Ascending aorta (tissue), 2 donors: ENCODE measurements around the gene KCNN1. TPM values are rescaled to one million over a fixed set of nuclear protein-coding genes. Genes with fewer than 3 reads are reported as not detected.

ENCODE experiments used
- DNase-seq, 2 donors: peaks; one replicate each; pipeline ENCODE4 v3.0.0-alpha.2; 2019; ENCODE audit warnings: low spot score in 2 of 2
- H3K27ac ChIP-seq, 2 donors: fragments of 200-600 bp; sonication (generic); one replicate each; pipeline ENCODE4 v1.5.1; 2016 to 2017; ENCODE audit warnings: mild to moderate bottlenecking in 1 of 2
- H3K27me3 ChIP-seq: fragments of 200-600 bp; sonication (generic); one replicate; pipeline ENCODE4 v1.5.1; 2017
- H3K36me3 ChIP-seq, 2 donors: fragments of 200-600 bp; sonication (generic); one replicate each; pipeline ENCODE4 v1.5.1; 2016
- H3K4me1 ChIP-seq, 2 donors: fragments of 200-600 bp; sonication (generic); one replicate each; pipeline ENCODE4 v1.5.1; 2016 to 2017; ENCODE audit warnings: mild to moderate bottlenecking in 1 of 2
- H3K4me3 ChIP-seq, 2 donors: fragments of 200-600 bp; sonication (generic); one replicate each; pipeline ENCODE4 v1.5.1; 2016 to 2017; ENCODE audit warnings: mild to moderate bottlenecking in 1 of 2
- H3K9me3 ChIP-seq, 2 donors: fragments of 200-600 bp; sonication (generic); one replicate each; pipeline ENCODE4 v1.5.1; 2016
- intact Hi-C: fragments of 100-400 bp; cut with DNase I; formaldehyde crosslinking; loops from one replicate; pipeline ENCODE4 v1.15.1; 2023
- total RNA-seq: library from RNA; depleted of rRNA; stranded (reverse); fragments of >200 nt; gene quantifications from one replicate; pipeline ENCODE4 v1.1.0, GENCODE V29; 2016
- TF ChIP-seq, protein P1 (sequence below), 3 experiments: fragments of 200-600 bp in 2 of 3; fragments of 450-650 bp in 1 of 3; sonication (generic) in 2 of 3; IDR thresholded peaks; one replicate each; pipeline ENCODE4 v1.5.1; 2016 to 2019; ENCODE audit warnings: antibody characterized with exemption in 3 of 3, mild to moderate bottlenecking in 1 of 3, moderate library complexity in 1 of 3

Gene KCNN1
- total RNA-seq, 1 donor from 2014 or later, result not detected

DNA sequence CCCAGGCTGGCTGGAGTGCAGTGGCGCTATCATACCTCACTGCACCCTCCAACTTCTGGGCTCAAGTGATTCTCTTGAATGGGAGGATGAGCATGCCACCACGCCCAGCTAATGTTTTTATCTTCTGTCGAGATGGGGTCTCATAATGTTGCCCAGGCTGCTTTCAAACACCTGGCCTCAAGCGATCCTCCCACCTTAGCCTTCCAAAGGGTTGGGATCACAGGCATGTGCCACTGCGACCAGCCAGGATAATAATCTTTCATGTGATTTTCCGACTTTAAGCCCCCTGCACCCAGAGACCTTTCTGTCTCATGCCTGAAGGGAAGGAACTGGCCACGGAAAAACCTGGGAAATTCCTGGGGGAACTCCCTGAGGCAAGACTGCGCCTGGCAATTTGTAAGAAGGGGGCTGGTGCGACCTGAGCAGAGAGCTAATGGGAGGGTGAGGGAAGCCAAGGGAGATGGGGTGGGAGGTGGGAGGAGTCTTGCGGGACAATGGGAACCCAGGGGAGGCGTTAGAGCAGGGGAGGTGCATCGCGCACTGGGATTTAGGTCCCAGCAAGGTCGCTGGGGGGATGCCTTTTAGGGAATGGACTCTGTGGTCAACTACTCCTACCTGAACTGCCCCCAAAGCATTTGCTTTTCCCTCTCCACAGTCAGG is 35.2 kb upstream of the KCNN1 start:
- Histone ChIP-seq H3K36me3 (peaks cover 7% of the 10 kb centered on the region in 2 donors), H3K9me3 (no peaks in the 10 kb centered on the region), H3K4me1 (peaks cover 5 to 7% of the 10 kb centered on the region in 2 donors), H3K27ac (no peak overlapping the region), H3K4me3 (peak overlapping the region; percentile 60 to 71), H3K27me3 (no peaks in the 10 kb centered on the region)
- DNase-seq, result no peak
- intact Hi-C loops, result loop anchor here (1.0 kb wide), 1 partner anchor 72 kb away; the partner anchor contains the start of gene RPL18A
- TF ChIP-seq, protein P1, sequence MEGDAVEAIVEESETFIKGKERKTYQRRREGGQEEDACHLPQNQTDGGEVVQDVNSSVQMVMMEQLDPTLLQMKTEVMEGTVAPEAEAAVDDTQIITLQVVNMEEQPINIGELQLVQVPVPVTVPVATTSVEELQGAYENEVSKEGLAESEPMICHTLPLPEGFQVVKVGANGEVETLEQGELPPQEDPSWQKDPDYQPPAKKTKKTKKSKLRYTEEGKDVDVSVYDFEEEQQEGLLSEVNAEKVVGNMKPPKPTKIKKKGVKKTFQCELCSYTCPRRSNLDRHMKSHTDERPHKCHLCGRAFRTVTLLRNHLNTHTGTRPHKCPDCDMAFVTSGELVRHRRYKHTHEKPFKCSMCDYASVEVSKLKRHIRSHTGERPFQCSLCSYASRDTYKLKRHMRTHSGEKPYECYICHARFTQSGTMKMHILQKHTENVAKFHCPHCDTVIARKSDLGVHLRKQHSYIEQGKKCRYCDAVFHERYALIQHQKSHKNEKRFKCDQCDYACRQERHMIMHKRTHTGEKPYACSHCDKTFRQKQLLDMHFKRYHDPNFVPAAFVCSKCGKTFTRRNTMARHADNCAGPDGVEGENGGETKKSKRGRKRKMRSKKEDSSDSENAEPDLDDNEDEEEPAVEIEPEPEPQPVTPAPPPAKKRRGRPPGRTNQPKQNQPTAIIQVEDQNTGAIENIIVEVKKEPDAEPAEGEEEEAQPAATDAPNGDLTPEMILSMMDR (IDR thresholded peaks at IDR 0.05), result no peak

DNA sequence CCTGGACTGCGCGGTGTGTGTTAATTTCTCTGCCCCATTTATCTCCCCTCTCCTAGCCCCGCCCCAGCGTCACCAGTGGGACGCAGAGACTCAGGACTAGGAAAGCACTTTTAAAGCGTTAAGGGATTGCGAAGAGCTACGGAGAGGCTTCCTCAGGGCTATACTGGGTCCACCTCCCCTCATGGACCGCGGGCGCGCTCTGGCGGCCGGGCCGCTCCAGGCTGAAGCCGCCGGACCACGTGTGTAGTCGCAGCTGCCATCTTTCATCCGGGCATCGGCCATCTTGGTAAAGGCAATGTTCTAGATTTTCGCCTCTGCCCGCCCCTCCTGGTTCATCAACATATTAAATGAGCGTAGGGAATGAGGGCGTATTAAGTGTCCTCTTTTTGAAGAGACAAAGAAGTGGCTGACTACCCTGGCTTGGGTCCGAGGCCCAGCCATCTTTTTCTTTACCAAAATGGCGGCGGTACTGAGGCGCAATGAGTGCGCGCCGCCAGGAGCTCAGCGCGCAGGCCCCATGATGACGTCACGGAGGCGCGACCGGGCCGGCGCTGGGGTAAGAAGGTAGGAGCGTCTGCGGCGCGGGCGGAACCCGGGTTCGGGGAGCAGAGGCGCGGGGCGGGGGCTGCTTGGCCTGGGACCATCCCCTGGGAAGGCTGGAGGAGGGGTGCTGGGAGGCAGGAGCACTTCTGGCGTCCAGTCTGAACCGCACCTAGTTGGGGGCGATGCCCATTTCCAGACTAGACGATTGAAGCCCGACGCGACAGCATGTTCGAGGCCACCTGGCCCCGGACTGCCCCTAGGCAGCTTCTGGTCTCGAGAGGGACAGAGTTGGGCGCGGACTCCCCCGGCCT is 34.2 kb upstream of the KCNN1 start, which contains the start of gene CCDC124:
Gene CCDC124 (plus strand): TSS at position 531 of the 854 bp plus-strand sequence. CDS start 3,406 bp downstream, outside the sequence.
- Histone ChIP-seq H3K4me1 (peaks cover 5 to 7% of the 10 kb centered on the region in 2 donors), H3K36me3 (peaks cover 12 to 16% of the 10 kb centered on the region in 2 donors), H3K9me3 (no peaks in the 10 kb centered on the region), H3K4me3 (peak within 1 kb of the TSS; percentile 60 to 71), H3K27me3 (no peaks in the 10 kb centered on the region), H3K27ac (peak within 1 kb of the TSS; percentile 67 to 84)
- TF ChIP-seq, protein P1 (IDR thresholded peaks at IDR 0.05), result peak; percentile 55 to 77 (median 65)
- DNase-seq, result peak; percentile 59 to 93
- intact Hi-C loops, result loop anchor here (1.0 kb wide), 2 partner anchors 15 to 73 kb away; partner anchors contain the start of gene RPL18A

DNA sequence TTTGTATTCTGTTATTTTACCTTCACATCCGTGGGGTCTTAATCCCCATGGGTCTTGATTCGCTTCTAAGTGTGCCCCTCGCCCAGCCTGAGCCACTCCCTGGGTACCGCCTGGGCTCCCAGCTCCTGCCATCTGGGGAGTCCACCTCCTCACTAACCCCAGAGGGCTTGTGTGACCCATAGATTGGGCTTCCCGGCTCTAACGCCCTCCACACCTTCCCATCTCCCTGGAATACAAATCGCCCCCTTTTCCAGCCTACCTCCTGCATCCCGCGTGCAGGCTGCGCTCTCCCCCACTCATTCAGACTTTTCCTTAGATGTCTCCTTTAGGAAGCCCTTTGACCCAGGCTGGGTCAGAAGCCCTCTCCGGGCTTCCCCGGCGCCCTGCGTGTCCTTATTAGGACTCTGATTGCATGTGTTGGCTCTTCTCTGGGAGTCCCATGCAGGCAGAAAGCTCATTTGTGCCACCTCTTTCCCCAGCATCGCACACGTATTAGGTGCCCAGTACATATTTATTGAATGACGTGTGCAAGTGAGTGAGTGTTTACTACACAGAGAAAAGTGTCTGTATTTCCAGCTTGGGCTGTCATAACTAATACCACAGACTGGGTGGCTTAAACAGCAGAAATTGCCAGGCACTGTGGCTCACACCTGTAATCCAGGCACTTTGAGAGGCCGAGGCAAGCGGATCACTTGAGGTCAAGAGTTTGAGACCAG is 33.3 kb upstream of the KCNN1 start:
- Histone ChIP-seq H3K9me3 (no peaks in the 10 kb centered on the region), H3K4me1 (peaks cover 5 to 7% of the 10 kb centered on the region in 2 donors), H3K36me3 (peaks cover 12 to 21% of the 10 kb centered on the region in 2 donors), H3K4me3 (peak overlapping the region; percentile 60 to 71), H3K27me3 (no peaks in the 10 kb centered on the region), H3K27ac (no peak overlapping the region)
- no peak for DNase-seq
- TF ChIP-seq, protein P1 (IDR thresholded peaks at IDR 0.05), result no peak
- intact Hi-C loops, result loop anchor here (1.0 kb wide), 1 partner anchor 14 kb away; no protein-coding TSS in a partner anchor

DNA sequence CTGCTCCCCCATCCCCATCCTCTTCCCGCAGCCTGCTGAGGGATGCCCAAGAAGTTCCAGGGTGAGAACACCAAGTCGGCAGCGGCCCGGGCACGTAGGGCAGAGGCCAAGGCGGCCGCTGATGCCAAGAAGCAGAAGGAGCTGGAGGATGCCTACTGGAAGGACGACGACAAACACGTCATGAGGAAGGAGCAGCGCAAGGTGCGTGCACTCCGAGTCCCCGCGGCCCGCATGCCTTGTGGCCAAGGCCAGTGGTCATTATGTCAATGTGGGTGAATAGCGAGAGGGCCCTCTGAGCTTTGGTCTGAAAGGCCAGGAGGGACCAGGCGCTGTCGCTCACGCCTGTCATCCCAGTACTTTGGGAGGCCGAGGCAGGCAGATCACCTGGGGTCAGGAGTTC is 30.5 kb upstream of the KCNN1 start:
- Histone ChIP-seq H3K27ac (no peak overlapping the region), H3K27me3 (no peaks in the 10 kb centered on the region), H3K9me3 (no peaks in the 10 kb centered on the region), H3K4me1 (peaks cover 5 to 7% of the 10 kb centered on the region in 2 donors), H3K36me3 (peaks cover 27 to 43% of the 10 kb centered on the region in 2 donors), H3K4me3 (no peak overlapping the region)
- intact Hi-C loops, result no loop called here
- no peak for DNase-seq
- TF ChIP-seq, protein P1 (IDR thresholded peaks at IDR 0.05), result no peak

DNA sequence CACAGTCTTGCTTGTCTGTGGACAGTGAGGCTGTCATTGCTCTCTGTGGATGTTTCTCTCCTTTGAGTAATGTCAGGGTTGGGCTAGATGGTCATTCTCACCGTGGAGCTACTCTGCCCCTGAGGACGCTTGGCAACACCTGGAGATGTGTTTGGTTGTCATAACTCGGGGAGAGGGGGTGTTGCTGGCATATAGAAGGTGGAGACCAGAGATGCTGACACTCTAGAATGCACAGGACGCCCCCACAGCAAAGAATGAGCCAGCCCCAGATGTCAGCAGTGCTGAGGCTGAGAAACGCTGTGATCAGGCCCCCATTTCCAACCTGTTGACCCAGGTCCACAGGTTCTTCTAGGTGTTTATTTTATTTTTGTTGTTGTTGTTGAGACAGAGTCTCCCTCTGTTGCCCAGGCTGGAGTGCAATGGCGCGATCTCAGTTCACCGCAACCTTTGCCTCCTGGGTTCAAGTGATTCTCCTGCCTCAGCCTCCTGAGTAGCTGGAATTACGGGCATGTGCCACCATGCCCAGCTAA is 29.5 kb upstream of the KCNN1 start:
- Histone ChIP-seq H3K4me3 (no peak overlapping the region), H3K36me3 (peaks cover 27 to 43% of the 10 kb centered on the region in 2 donors), H3K27me3 (no peaks in the 10 kb centered on the region), H3K27ac (no peak overlapping the region), H3K9me3 (no peaks in the 10 kb centered on the region), H3K4me1 (peaks cover 5 to 7% of the 10 kb centered on the region in 2 donors)
- no peak for DNase-seq
- intact Hi-C loops, result no loop called here
- TF ChIP-seq, protein P1 (IDR thresholded peaks at IDR 0.05), result no peak
